SK-N-SH treated with all-trans-retinoic acid at 6 μM for 48 hours (cell line): Measurements from ENCODE around the gene TBX1.

ENCODE experiments used
- ARNTL ChIP-seq: fragments of 450-650 bp; formaldehyde crosslinking; IDR thresholded peaks from 2 replicates; pipeline ENCODE4 v1.5.0; 2020; ENCODE audit warnings: low read depth, mild to moderate bottlenecking, moderate library complexity, borderline replicate concordance
- CSDC2 ChIP-seq: fragments of 250-450 bp; sonication (Bioruptor Pico); IDR thresholded peaks from 2 replicates; pipeline ENCODE4 v1.5.0; 2020; ENCODE audit warnings: mild to moderate bottlenecking, moderate library complexity
- ESRRG ChIP-seq: fragments of 250-450 bp; sonication (Bioruptor Pico); IDR thresholded peaks from 2 replicates; pipeline ENCODE4 v1.6.1; 2021; ENCODE audit warnings: mild to moderate bottlenecking
- OSR1 ChIP-seq: fragments of 250-450 bp; sonication (Bioruptor Pico); IDR thresholded peaks from 2 replicates; pipeline ENCODE4 v1.8.0; 2022; ENCODE audit warnings: moderate library complexity, mild to moderate bottlenecking, inconsistent platforms
- PATZ1 ChIP-seq: fragments of 250-450 bp; sonication (Bioruptor Pico); IDR thresholded peaks from 2 replicates; pipeline ENCODE4 v1.8.0; 2020; ENCODE audit warnings: mild to moderate bottlenecking, moderate library complexity, borderline replicate concordance
- RARB ChIP-seq: fragments of 250-450 bp; sonication (Bioruptor Pico); IDR thresholded peaks from 2 replicates; pipeline ENCODE4 v1.8.0; 2021; ENCODE audit warnings: mild to moderate bottlenecking, moderate library complexity
- TSHZ2 ChIP-seq: fragments of 250-450 bp; sonication (Bioruptor Pico); IDR thresholded peaks from 2 replicates; pipeline ENCODE4 v1.5.0; 2020; ENCODE audit warnings: mild to moderate bottlenecking, moderate library complexity
- ZC3H10 ChIP-seq: fragments of 250-450 bp; sonication (Bioruptor Pico); IDR thresholded peaks from 2 replicates; pipeline ENCODE4 v1.5.1; 2021; ENCODE audit warnings: mild to moderate bottlenecking, moderate library complexity
- ZFP3 ChIP-seq: fragments of 250-450 bp; sonication (Bioruptor Pico); IDR thresholded peaks from 2 replicates; pipeline ENCODE4 v1.5.0; 2020; ENCODE audit warnings: mild to moderate bottlenecking, moderate library complexity
- ZFP30 ChIP-seq: fragments of 450-650 bp; formaldehyde crosslinking; IDR thresholded peaks from 2 replicates; pipeline ENCODE4 v1.5.0; 2022; ENCODE audit warnings: mild to moderate bottlenecking, moderate library complexity
- ZNF70 ChIP-seq: fragments of 450-650 bp; formaldehyde crosslinking; IDR thresholded peaks from 2 replicates; pipeline ENCODE4 v1.5.0; 2020; ENCODE audit warnings: mild to moderate bottlenecking, moderate library complexity

GRCh38 chr22:19762568-19763457 is 2.2 kb downstream of the TBX1 start:
- TF ChIP-seq ZC3H10: no peak
- no peak for TF ChIP-seq PATZ1
- TF ChIP-seq ZFP30 (CRISPR knock-in tag): no peak
- TF ChIP-seq ARNTL (CRISPR knock-in tag): no peak
- TF ChIP-seq CSDC2 (CRISPR knock-in tag): no peak
- TF ChIP-seq TSHZ2 (CRISPR knock-in tag): no peak
- TF ChIP-seq RARB (CRISPR knock-in tag): no peak
- no peak for TF ChIP-seq ZFP3 (CRISPR knock-in tag)
- no peak for TF ChIP-seq ESRRG (CRISPR knock-in tag)
- TF ChIP-seq ZNF70 (CRISPR knock-in tag): no peak
- no peak for TF ChIP-seq OSR1 (CRISPR knock-in tag)
